Mammary epithelial cell (primary cell): ENCODE results near the gene SULT4A1.

Source experiments
- EZH2 ChIP-seq: IDR thresholded peaks from 2 replicates; pipeline ENCODE4 v1.6.1; 2012; ENCODE audit warnings: low read length, inconsistent platforms, borderline replicate concordance
- TF ChIP-seq, protein P1 (sequence below), 2 donors: IDR thresholded peaks in 1 of 2; conservative IDR thresholded peaks in 1 of 2; 2 replicates each; pipeline ENCODE4 v1.5.1; 2011 to 2012; ENCODE audit warnings: inconsistent platforms in 2 of 2, low read length in 2 of 2, mild to moderate bottlenecking in 2 of 2, control low read depth in 1 of 2, low read depth in 1 of 2; ENCODE audit not compliant: insufficient read depth in 1 of 2; ENCODE audit errors: extremely low read depth in 1 of 2

DNA sequence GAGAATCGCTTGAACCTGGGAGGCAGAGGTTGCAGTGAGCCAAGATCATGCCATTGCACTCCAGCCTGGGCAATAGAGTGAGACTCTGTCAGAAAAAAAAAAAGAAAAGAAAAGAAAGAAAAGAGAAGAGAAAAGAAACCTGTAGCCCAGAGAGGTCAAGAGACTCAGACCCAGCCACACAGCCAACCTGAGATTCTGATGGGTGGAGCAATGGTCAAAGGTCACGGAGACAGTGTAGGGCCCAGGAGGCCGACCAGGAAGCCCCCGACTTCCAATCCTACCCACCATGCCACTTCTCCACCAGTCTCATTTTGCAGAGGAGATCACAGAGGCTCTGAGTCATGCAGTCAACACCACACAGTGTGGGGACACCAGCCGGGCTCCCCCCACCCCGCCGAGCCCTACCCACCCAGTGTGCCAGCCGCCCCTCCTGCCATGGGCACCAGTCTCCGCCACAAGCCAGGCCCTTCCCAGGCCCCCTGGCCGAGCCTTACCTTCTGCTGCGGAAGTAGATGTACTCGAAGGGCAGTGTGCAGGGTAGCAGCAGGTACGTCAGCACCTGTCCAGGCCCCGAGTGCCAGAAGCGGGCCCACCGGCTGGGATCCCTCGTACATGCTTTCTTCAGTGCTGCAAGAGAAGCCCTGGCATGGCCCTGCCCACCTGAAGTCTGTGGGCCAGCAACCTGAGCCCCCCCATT, 21.6 kb upstream of the SULT4A1 start:
- TF ChIP-seq, protein P1, sequence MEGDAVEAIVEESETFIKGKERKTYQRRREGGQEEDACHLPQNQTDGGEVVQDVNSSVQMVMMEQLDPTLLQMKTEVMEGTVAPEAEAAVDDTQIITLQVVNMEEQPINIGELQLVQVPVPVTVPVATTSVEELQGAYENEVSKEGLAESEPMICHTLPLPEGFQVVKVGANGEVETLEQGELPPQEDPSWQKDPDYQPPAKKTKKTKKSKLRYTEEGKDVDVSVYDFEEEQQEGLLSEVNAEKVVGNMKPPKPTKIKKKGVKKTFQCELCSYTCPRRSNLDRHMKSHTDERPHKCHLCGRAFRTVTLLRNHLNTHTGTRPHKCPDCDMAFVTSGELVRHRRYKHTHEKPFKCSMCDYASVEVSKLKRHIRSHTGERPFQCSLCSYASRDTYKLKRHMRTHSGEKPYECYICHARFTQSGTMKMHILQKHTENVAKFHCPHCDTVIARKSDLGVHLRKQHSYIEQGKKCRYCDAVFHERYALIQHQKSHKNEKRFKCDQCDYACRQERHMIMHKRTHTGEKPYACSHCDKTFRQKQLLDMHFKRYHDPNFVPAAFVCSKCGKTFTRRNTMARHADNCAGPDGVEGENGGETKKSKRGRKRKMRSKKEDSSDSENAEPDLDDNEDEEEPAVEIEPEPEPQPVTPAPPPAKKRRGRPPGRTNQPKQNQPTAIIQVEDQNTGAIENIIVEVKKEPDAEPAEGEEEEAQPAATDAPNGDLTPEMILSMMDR (conservative IDR thresholded peaks at IDR 0.05 in 1 of 2, IDR thresholded peaks at IDR 0.05 in 1 of 2; ENCODE audit: extremely low read depth in 1 of 2, insufficient read depth in 1 of 2, low read depth in 1 of 2, low read length in 2 of 2) = no peak
- TF ChIP-seq EZH2 = no peak
